Activated CD8-positive, alpha-beta memory T cell treated with anti-CD3 and anti-CD28 coated beads, Interleukin-2, amount 10 ng/mL, durations not matched to agents 7 days and 5 days (primary cell): Measurements from ENCODE around the gene WDR27. TPM values are rescaled to one million over a fixed set of nuclear protein-coding genes. Genes with fewer than 3 reads are reported as not detected.

Experiments used
- ATAC-seq: fragments of 150-1000 bp; cut with Tn5 transposase; one replicate; pipeline ENCODE4 v1.10.0; 2021; ENCODE audit warnings: moderate library complexity
- CTCF ChIA-PET: fragments of 350-600 bp; sonication (Branson Sonifier 250); formaldehyde crosslinking; loops from one replicate; lab custom pipeline; 2021; ENCODE audit warnings: antibody characterized with exemption; lab: Charles Lee
- DNase-seq: peaks from one replicate; pipeline ENCODE4 v3.0.0-alpha.2; 2020
- H3K27ac Mint-ChIP-seq: one replicate; pipeline ENCODE4 v1.8.0; 2021; ENCODE audit warnings: mild to moderate bottlenecking, mixed read lengths
- H3K27me3 Mint-ChIP-seq: one replicate; pipeline ENCODE4 v1.8.0; 2021; ENCODE audit warnings: mixed read lengths
- H3K36me3 Mint-ChIP-seq: one replicate; pipeline ENCODE4 v1.8.0; 2021; ENCODE audit warnings: mild to moderate bottlenecking, mixed read lengths
- H3K4me1 Mint-ChIP-seq: one replicate; pipeline ENCODE4 v1.8.0; 2021; ENCODE audit warnings: mixed read lengths
- H3K4me3 Mint-ChIP-seq: one replicate; pipeline ENCODE4 v1.8.0; 2021; ENCODE audit warnings: mild to moderate bottlenecking, moderate library complexity, mixed read lengths
- H3K9me3 Mint-ChIP-seq: one replicate; pipeline ENCODE4 v1.8.0; 2022; ENCODE audit warnings: low read depth, mixed read lengths
- total RNA-seq, 2 experiments: library from RNA; stranded (reverse); gene quantifications; one replicate each; pipeline ENCODE4 v1.2.3, GENCODE V29; 2021

The WDR27 gene
- total RNA-seq, 2 experiments from 2014 or later = 31.2 to 36.2 TPM

- H3K4me1 Mint-ChIP-seq = peaks cover 38% of the 10 kb centered on the region
- H3K36me3 Mint-ChIP-seq = peaks cover 6% of the 10 kb centered on the region
- CTCF ChIA-PET = interaction anchor here (0.9 kb wide), 1 partner anchor 790 kb away, joined by 3 read pairs; no protein-coding TSS in a partner anchor
- H3K4me3 Mint-ChIP-seq = no peak overlapping the region
- no peaks in the 10 kb centered on the region for H3K27me3 Mint-ChIP-seq
- H3K27ac Mint-ChIP-seq = no peak overlapping the region
- ATAC-seq (no peak), DNase-seq (no peak)
- no peaks in the 10 kb centered on the region for H3K9me3 Mint-ChIP-seq
Measured at GRCh38 chr6:169587975-169588374, 113.9 kb downstream of the WDR27 start.

GRCh38 chr6:169583886-169584541 is 117.8 kb downstream of the WDR27 start:
- ATAC-seq = peak; percentile 78
- H3K27ac Mint-ChIP-seq = peak overlapping the region; percentile 73
- H3K27me3 Mint-ChIP-seq = no peaks in the 10 kb centered on the region
- no peaks in the 10 kb centered on the region for H3K9me3 Mint-ChIP-seq
- peaks cover 12% of the 10 kb centered on the region for H3K36me3 Mint-ChIP-seq
- peaks cover 28% of the 10 kb centered on the region for H3K4me1 Mint-ChIP-seq
- no peak for DNase-seq
- CTCF ChIA-PET = interaction anchor here (0.6 to 1.4 kb wide), 2 partner anchors 14 to 18 kb away, joined by 3 read pairs; no protein-coding TSS in a partner anchor
- H3K4me3 Mint-ChIP-seq = peak overlapping the region; percentile 5

- peaks cover 19% of the 10 kb centered on the region for H3K4me1 Mint-ChIP-seq
- CTCF ChIA-PET = interaction anchor here (1.0 kb wide), 1 partner anchor 12 kb away, joined by 3 read pairs; no protein-coding TSS in a partner anchor
- no peaks in the 10 kb centered on the region for H3K27me3 Mint-ChIP-seq
- H3K9me3 Mint-ChIP-seq = no peaks in the 10 kb centered on the region
- ATAC-seq = no peak
- H3K4me3 Mint-ChIP-seq = no peak overlapping the region
- no peak overlapping the region for H3K27ac Mint-ChIP-seq
- peaks cover 8% of the 10 kb centered on the region for H3K36me3 Mint-ChIP-seq
- no peak for DNase-seq
Measured at GRCh38 chr6:169579407-169580111, 122.3 kb downstream of the WDR27 start.

- Mint-ChIP-seq H3K4me1 (peaks cover 5% of the 10 kb centered on the region), H3K27ac (no peak overlapping the region), H3K27me3 (no peaks in the 10 kb centered on the region), H3K9me3 (no peaks in the 10 kb centered on the region), H3K36me3 (peaks cover 8% of the 10 kb centered on the region), H3K4me3 (no peak overlapping the region)
- CTCF ChIA-PET = no interaction called here
- ATAC-seq = no peak
- no peak for DNase-seq
Measured at GRCh38 chr6:169577974-169578373, 123.9 kb downstream of the WDR27 start.

GRCh38 chr6:169577236-169577635 is 124.6 kb downstream of the WDR27 start:
- H3K4me1 Mint-ChIP-seq = peaks cover 5% of the 10 kb centered on the region
- H3K36me3 Mint-ChIP-seq = peaks cover 5% of the 10 kb centered on the region
- CTCF ChIA-PET = no interaction called here

GRCh38 chr6:169575821-169576220 is 126.0 kb downstream of the WDR27 start:
- Mint-ChIP-seq H3K9me3 (no peaks in the 10 kb centered on the region), H3K36me3 (peaks cover 5% of the 10 kb centered on the region), H3K4me1 (peaks cover 5% of the 10 kb centered on the region), H3K27ac (no peak overlapping the region), H3K27me3 (no peaks in the 10 kb centered on the region), H3K4me3 (no peak overlapping the region)
- ATAC-seq = no peak
- no peak for DNase-seq
- CTCF ChIA-PET = no interaction called here

More at GRCh38 chr6:169577236-169577635, 124.6 kb downstream of the WDR27 start:
- ATAC-seq (no peak), DNase-seq (no peak)
- no peak overlapping the region for H3K4me3 Mint-ChIP-seq
- no peak overlapping the region for H3K27ac Mint-ChIP-seq
- no peaks in the 10 kb centered on the region for H3K9me3 Mint-ChIP-seq
- H3K27me3 Mint-ChIP-seq = no peaks in the 10 kb centered on the region

- Mint-ChIP-seq H3K4me3 (no peak overlapping the region), H3K27me3 (no peaks in the 10 kb centered on the region), H3K9me3 (no peaks in the 10 kb centered on the region), H3K27ac (no peak overlapping the region), H3K36me3 (peaks cover 5% of the 10 kb centered on the region), H3K4me1 (peaks cover 6% of the 10 kb centered on the region)
- no peak for ATAC-seq
- DNase-seq = no peak
- CTCF ChIA-PET = no interaction called here
Measured at GRCh38 chr6:169575365-169575764, 126.5 kb downstream of the WDR27 start.

- ATAC-seq (no peak), DNase-seq (no peak)
- Mint-ChIP-seq H3K27me3 (no peaks in the 10 kb centered on the region), H3K4me3 (no peak overlapping the region), H3K9me3 (no peaks in the 10 kb centered on the region), H3K4me1 (peaks cover 10% of the 10 kb centered on the region), H3K27ac (no peak overlapping the region), H3K36me3 (peaks cover 2% of the 10 kb centered on the region)
- CTCF ChIA-PET = no interaction called here
Measured at GRCh38 chr6:169574420-169574819, 127.4 kb downstream of the WDR27 start.

- CTCF ChIA-PET = no interaction called here
- peaks cover 2% of the 10 kb centered on the region for H3K36me3 Mint-ChIP-seq
- no peaks in the 10 kb centered on the region for H3K9me3 Mint-ChIP-seq
- H3K4me3 Mint-ChIP-seq = no peak overlapping the region
- H3K27me3 Mint-ChIP-seq = no peaks in the 10 kb centered on the region
- H3K4me1 Mint-ChIP-seq = peaks cover 11% of the 10 kb centered on the region
- DNase-seq (no peak), ATAC-seq (no peak)
- H3K27ac Mint-ChIP-seq = no peak overlapping the region
Measured at GRCh38 chr6:169573883-169574282, 127.9 kb downstream of the WDR27 start.

- H3K9me3 Mint-ChIP-seq = no peaks in the 10 kb centered on the region
- H3K36me3 Mint-ChIP-seq = no peaks in the 10 kb centered on the region
- CTCF ChIA-PET = no interaction called here
- no peaks in the 10 kb centered on the region for H3K27me3 Mint-ChIP-seq
- H3K4me1 Mint-ChIP-seq = peaks cover 25% of the 10 kb centered on the region
- H3K27ac Mint-ChIP-seq = no peak overlapping the region
- ATAC-seq = no peak
- no peak for DNase-seq
- no peak overlapping the region for H3K4me3 Mint-ChIP-seq
Measured at GRCh38 chr6:169571123-169571962, 130.5 kb downstream of the WDR27 start.

- H3K4me3 Mint-ChIP-seq = peak overlapping the region; percentile 9
- ATAC-seq = peak; percentile 76
Measured at GRCh38 chr6:169568314-169569087, 133.3 kb downstream of the WDR27 start.

GRCh38 chr6:169567819-169568218 is 134.0 kb downstream of the WDR27 start:
- ATAC-seq = no peak
- no peak overlapping the region for H3K4me3 Mint-ChIP-seq
- peaks cover 25% of the 10 kb centered on the region for H3K4me1 Mint-ChIP-seq
- no peaks in the 10 kb centered on the region for H3K27me3 Mint-ChIP-seq
- no peak for DNase-seq
- H3K36me3 Mint-ChIP-seq = no peaks in the 10 kb centered on the region
- no peak overlapping the region for H3K27ac Mint-ChIP-seq
- CTCF ChIA-PET = no interaction called here
- no peaks in the 10 kb centered on the region for H3K9me3 Mint-ChIP-seq

More at GRCh38 chr6:169568314-169569087, 133.3 kb downstream of the WDR27 start:
- Mint-ChIP-seq H3K27ac (peak overlapping the region; percentile 3), H3K9me3 (no peaks in the 10 kb centered on the region), H3K36me3 (no peaks in the 10 kb centered on the region), H3K4me1 (peaks cover 25% of the 10 kb centered on the region), H3K27me3 (no peaks in the 10 kb centered on the region)
- CTCF ChIA-PET = interaction anchor here (1.2 kb wide), 1 partner anchor 11 kb away, joined by 3 read pairs; no protein-coding TSS in a partner anchor
- DNase-seq = peak; percentile 65
